HG03521 (cell line): ENCODE data around the gene ST6GALNAC3.

Source experiments
- ATAC-seq: cut with Tn5 transposase; IDR thresholded peaks from one replicate; pipeline ENCODE4 v1.9.1; 2021; ENCODE audit warnings: mild to moderate bottlenecking, moderate library complexity; ENCODE audit not compliant: unreplicated experiment

The ST6GALNAC3 gene

GRCh38 chr1:76408303-76408702 lies 333.8 kb downstream of the ST6GALNAC3 start:
- no peak for ATAC-seq

- ATAC-seq = no peak
These were observed 336.0 kb downstream of the ST6GALNAC3 start for GRCh38 chr1:76410499-76410898.

GRCh38 chr1:76418531-76418930 lies 344.0 kb downstream of the ST6GALNAC3 start:
- ATAC-seq = no peak

DNA sequence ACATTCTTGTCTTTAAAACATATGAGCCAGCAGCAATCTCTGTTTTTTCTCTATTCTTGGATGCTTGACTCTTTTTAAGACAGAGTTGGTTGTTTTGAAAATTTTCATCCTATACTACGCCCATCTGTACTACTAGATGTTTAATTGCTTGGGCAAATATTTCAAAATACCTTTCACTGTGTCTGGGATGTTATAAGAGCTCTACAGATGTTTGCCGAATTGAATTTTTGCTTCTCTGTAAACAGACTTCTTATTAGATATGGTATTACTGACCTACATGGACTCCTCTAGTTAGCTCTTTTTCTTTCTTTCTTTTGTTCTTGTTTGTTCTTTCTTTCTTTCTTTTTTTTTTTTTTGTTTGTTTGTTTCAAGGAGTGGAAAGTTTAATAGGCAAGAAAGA lies 345.1 kb downstream of the ST6GALNAC3 start:
- ATAC-seq = no peak

- ATAC-seq = peak; percentile 84
These were observed 350.9 kb downstream of the ST6GALNAC3 start for GRCh38 chr1:76425201-76426145.

GRCh38 chr1:76426606-76427005 lies 352.1 kb downstream of the ST6GALNAC3 start:
- no peak for ATAC-seq

DNA sequence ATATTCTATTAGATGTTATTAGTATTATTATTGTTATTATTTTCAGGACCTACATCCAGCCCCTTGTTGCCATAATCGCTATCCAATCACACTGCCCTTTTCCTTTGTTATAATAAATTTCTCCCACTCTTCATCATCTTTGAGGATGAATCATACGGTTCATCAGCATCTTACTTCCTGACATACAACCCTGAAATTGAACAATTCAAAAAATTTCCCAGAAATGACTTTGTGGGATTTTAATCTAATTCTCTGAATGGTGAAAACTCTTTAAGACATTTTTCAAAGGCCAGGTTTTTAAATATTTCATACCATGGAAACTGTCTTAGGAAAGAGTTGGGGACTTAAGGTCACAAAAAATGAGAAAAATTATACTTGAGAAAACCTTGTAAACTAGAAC lies 353.5 kb downstream of the ST6GALNAC3 start:
- ATAC-seq = no peak

DNA sequence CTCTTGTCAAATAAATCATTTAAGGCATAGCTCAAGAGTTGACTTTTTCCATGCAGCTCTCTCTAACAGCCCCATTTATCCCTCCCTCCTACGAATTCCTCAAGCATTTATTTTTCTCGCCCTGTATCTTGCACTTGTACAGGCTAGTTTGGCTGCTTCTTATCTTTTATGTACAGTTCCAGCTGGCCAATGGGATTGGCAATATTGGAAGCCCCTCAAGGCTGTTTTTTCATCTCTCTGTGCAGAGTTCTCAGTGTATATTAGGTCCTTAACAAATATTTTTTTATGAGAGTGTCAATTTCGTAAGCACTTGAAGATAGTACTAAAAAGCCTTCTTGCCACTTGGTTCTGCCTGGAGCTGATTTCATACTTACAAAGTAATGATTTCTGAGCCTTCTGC lies 356.0 kb downstream of the ST6GALNAC3 start:
- ATAC-seq = no peak

- no peak for ATAC-seq
These were observed 359.0 kb downstream of the ST6GALNAC3 start for GRCh38 chr1:76433526-76433925.

DNA sequence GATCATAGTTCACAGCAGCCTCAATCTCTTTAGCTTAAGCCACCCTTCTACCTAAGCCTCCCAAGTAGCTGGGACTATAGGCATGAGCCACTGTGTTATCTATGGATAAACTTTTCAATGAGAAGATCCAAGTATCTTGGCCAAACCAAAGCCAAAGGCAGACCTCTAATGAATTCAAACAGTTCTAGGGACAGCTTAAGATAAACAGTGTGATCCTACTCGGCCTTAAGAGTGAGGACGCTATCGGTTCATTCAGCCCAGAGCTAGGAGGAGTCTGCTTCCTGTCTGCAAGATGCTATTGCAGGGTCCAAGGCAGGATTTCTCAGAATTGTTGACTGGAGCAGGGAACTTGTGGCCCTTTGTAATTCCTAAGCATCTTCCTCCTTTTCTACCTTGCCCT lies 368.7 kb downstream of the ST6GALNAC3 start:
- ATAC-seq = no peak

GRCh38 chr1:76444773-76445172 lies 370.2 kb downstream of the ST6GALNAC3 start:
- no peak for ATAC-seq

DNA sequence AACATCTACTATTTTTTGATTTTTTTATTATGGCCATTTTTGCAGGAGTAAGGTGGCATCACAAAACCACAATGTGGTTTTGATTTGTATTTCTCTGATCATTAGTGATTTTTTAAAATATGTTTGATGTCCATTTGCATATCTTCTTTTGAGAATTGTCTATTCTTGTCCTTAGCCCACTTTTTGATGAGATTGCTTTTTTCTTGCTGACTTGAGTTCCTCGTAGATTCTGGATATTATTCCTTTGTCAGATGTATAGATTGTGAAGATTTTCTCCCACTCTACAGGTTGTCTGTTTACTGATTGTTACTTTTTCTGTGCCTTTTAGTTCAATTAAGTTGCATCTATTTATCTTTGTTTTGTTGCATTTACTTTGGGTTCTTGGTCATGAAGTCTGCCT lies 375.7 kb downstream of the ST6GALNAC3 start:
- no peak for ATAC-seq

GRCh38 chr1:76463278-76463677 lies 388.7 kb downstream of the ST6GALNAC3 start:
- ATAC-seq = no peak

- no peak for ATAC-seq
These were observed 389.3 kb downstream of the ST6GALNAC3 start for GRCh38 chr1:76463849-76464248.

DNA sequence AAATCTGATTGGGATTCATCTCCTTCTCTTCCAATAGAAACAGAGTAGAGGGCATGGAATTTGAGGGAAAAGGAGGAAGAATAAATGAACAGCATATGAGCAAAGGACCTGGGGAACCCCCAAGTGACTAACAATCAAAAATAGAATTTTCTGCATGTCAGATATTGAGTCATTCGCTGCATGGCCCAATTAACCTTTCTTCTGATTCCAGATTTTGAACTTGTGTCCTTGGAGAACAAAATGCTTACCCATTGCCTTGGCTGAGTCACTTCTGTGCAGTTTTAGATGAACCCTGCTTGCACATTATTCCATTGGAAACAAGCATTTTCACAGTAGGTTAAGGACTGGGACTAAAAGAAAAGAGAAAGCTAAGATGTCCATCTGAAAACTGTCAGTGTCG lies 390.5 kb downstream of the ST6GALNAC3 start:
- no peak for ATAC-seq

- ATAC-seq = no peak
These were observed 395.6 kb downstream of the ST6GALNAC3 start for GRCh38 chr1:76470166-76470565.

DNA sequence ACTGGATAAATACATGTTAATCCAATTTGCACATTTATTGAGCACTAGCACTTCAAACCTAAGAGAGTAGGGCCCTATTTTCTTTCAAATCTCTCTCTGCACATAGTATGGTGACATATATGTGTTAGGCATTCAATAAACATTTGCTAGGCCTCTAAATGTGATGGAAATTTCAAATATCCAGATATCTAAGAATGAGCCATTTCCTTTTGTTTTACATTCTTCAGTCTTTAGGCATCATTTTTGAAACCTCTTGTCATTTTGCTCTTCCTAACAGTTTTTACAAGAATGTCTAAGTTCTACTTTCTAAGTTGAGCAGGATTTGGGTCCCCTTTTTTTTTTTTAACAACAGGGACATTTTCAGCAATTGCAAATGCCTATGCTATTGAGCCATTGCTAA lies 397.0 kb downstream of the ST6GALNAC3 start:
- no peak for ATAC-seq

DNA sequence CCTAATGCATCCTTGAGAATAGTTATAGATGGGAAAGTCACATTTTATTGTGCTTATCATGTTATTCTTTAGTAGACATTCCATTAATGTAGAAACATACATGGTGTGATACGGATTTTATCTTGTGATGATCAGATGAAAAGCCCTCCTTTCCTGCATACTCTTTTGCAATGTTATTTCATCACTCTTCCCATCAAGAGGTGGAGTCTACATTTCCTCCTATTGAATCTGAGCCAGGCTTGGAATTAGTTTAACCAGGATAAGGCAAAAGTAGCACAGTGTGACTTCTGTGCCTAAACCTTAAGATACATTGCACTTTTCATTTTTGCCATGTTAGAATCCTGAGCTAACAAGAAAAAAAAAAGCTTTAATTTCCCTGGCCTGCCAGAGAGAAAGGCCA lies 399.0 kb downstream of the ST6GALNAC3 start:
- ATAC-seq = no peak

GRCh38 chr1:76474922-76475321 lies 400.4 kb downstream of the ST6GALNAC3 start:
- no peak for ATAC-seq

DNA sequence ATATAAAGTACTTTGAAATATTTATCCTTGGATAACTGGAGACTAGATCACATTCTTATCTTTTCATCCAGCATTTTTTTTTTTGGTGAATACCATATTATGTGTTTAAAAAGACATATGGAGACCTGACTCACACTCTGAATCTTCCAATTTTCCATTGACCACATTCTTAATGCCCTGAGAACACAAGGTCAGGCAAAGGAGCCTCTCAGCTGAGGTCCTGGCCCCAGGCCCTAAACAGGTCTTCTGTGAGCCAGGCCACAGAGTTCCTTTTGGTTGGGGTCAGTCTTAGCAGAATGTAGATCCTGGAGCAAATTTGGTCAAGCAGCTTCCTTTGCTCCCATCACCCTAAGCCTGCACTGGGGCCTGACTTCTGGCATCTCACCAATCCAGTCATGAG lies 402.6 kb downstream of the ST6GALNAC3 start:
- ATAC-seq = no peak

GRCh38 chr1:76480827-76481226 lies 406.3 kb downstream of the ST6GALNAC3 start:
- no peak for ATAC-seq

DNA sequence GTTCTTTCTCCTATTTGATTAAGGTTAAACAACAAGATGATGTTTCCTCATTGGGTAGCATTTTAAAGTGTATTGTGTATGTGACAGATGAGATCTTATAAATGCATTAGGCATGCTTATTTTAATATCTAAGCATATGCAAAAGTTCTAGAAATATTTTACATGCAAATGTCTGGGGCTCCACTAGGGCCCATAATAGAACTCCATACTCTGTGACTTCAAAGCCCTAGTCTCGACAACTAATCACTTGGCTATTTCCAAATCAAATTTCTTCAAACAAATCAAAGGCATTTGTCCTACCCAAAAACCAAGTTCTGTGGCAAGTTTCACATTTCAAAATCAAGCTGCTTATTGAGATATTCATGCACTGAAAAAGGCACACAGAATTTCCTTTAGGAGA lies 407.1 kb downstream of the ST6GALNAC3 start:
- no peak for ATAC-seq

DNA sequence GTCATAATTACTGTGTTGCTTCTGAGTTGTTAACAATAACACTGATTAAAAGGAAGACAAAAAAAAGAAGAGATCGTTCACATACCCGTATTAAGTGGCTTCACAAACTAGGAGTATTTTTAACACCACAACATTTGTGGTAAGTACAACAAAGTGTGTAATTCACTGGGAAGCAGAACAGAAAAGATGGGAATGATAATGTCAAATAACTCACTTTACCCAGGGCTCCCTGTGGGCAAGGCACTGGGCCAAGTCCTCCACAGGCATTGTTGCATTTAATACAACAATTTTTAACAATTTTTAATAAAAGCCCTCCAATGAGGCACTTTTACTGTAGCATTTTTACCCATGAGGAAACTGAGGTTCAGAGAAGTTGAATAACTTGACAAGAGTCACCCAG lies 407.7 kb downstream of the ST6GALNAC3 start:
- ATAC-seq = no peak
